Hematopoietic multipotent progenitor cell treated with erythropoietin and hydrocortisone succinate and interleukin-3 and kit ligand, for 4 days (in vitro differentiated cells): Measurements from ENCODE around the gene CD2BP2.

Experiments
- DNase-seq: peaks from one replicate; pipeline ENCODE4 v3.0.0-alpha.2; 2015

CD2BP2 gene

GRCh38 chr16:30378236-30379157 lies 23.4 kb upstream of the CD2BP2 start:
- DNase-seq = peak; percentile 99

- peak; percentile 96 for DNase-seq
Measured at GRCh38 chr16:30377812-30378235, 22.7 kb upstream of the CD2BP2 start.

GRCh38 chr16:30377050-30377811 lies 22.1 kb upstream of the CD2BP2 start:
- DNase-seq = peak; percentile 82

GRCh38 chr16:30376461-30376902 lies 21.4 kb upstream of the CD2BP2 start:
- no peak for DNase-seq

GRCh38 chr16:30375864-30376263 lies 20.8 kb upstream of the CD2BP2 start:
- no peak for DNase-seq

- DNase-seq = no peak
Measured at GRCh38 chr16:30374538-30374937, 19.4 kb upstream of the CD2BP2 start, which contains the start of gene MYL11. Gene MYL11, plus strand, starts transcription at chr16:30374802. Its CDS starts 56 bp downstream, at chr16:30374858.

GRCh38 chr16:30372725-30373124 lies 17.6 kb upstream of the CD2BP2 start:
- no peak for DNase-seq

- DNase-seq = no peak
Measured at GRCh38 chr16:30372038-30372712, 17.1 kb upstream of the CD2BP2 start.

- DNase-seq = no peak
Measured at GRCh38 chr16:30371248-30371816, 16.2 kb upstream of the CD2BP2 start.

- DNase-seq = peak; percentile 100
Measured at GRCh38 chr16:30370456-30371247, 15.5 kb upstream of the CD2BP2 start, which contains the start of gene TBC1D10B. Gene TBC1D10B, minus strand, starts transcription at chr16:30370494. Its CDS starts 311 bp downstream, at chr16:30370183.

- no peak for DNase-seq
Measured at GRCh38 chr16:30369938-30370455, 14.9 kb upstream of the CD2BP2 start.

GRCh38 chr16:30369091-30369937 lies 14.2 kb upstream of the CD2BP2 start:
- peak; percentile 37 for DNase-seq

- DNase-seq = no peak
Measured at GRCh38 chr16:30368792-30369090, 13.6 kb upstream of the CD2BP2 start.

GRCh38 chr16:30368122-30368791 lies 13.1 kb upstream of the CD2BP2 start:
- DNase-seq = peak; percentile 55

GRCh38 chr16:30367349-30368009 lies 12.4 kb upstream of the CD2BP2 start:
- no peak for DNase-seq

GRCh38 chr16:30366511-30366910 lies 11.4 kb upstream of the CD2BP2 start:
- DNase-seq = no peak

GRCh38 chr16:30365200-30365599 lies 10.1 kb upstream of the CD2BP2 start:
- no peak for DNase-seq

GRCh38 chr16:30361180-30361579 lies 6.1 kb upstream of the CD2BP2 start:
- DNase-seq = no peak

- DNase-seq = no peak
Measured at GRCh38 chr16:30359871-30360170, 4.7 kb upstream of the CD2BP2 start.
